Retinal pigment epithelial cell (primary cell): ENCODE results near the gene INPP4A.
"Not testable (repeated sequence)": the region's sequence is repeated elsewhere in the genome, so short reads cannot be mapped to it uniquely, and the experiment has no call there.

Experiments used
- DNase-seq: peaks from one replicate; pipeline ENCODE4 v3.0.0-alpha.2; 2010; ENCODE audit warnings: low read depth
- H3K4me3 ChIP-seq: 2 replicates; pipeline ENCODE4 v1.5.1; 2011; ENCODE audit warnings: mild to moderate bottlenecking, low read length, control low read depth, moderate library complexity
- CTCF ChIP-seq: conservative IDR thresholded peaks from 2 replicates; pipeline ENCODE4 v1.5.1; 2011; ENCODE audit warnings: low read depth, low read length, control low read depth, inconsistent platforms

Gene INPP4A

GRCh38 chr2:98419977-98420725 is 24.5 kb upstream of the INPP4A start:
- TF ChIP-seq CTCF = no peak
- H3K4me3 ChIP-seq = no peak overlapping the region
- no peak for DNase-seq

GRCh38 chr2:98422449-98422848 is 22.2 kb upstream of the INPP4A start:
- DNase-seq = no peak
- no peak for TF ChIP-seq CTCF
- H3K4me3 ChIP-seq = no peak overlapping the region

- no peak for TF ChIP-seq CTCF
- no peak overlapping the region for H3K4me3 ChIP-seq
These were observed 17.9 kb upstream of the INPP4A start for GRCh38 chr2:98426771-98427170.

GRCh38 chr2:98432145-98432544 is 12.5 kb upstream of the INPP4A start:
- no peak for TF ChIP-seq CTCF
- no peak for DNase-seq
- no peak overlapping the region for H3K4me3 ChIP-seq

More at GRCh38 chr2:98426771-98427170, 17.9 kb upstream of the INPP4A start:
- no peak for DNase-seq

GRCh38 chr2:98433363-98433964 is 11.2 kb upstream of the INPP4A start:
- DNase-seq = no peak
- H3K4me3 ChIP-seq = no peak overlapping the region
- TF ChIP-seq CTCF = no peak

GRCh38 chr2:98434492-98434891 is 10.2 kb upstream of the INPP4A start:
- DNase-seq = no peak
- H3K4me3 ChIP-seq = no peak overlapping the region
- no peak for TF ChIP-seq CTCF

GRCh38 chr2:98435670-98436069 is 9.0 kb upstream of the INPP4A start:
- not testable (repeated sequence) for DNase-seq

More at GRCh38 chr2:98435670-98436069, 9.0 kb upstream of the INPP4A start:
- not testable (repeated sequence) for H3K4me3 ChIP-seq
